ENCODE measurements around the gene ARHGAP10.

The ARHGAP10 gene

DNA sequence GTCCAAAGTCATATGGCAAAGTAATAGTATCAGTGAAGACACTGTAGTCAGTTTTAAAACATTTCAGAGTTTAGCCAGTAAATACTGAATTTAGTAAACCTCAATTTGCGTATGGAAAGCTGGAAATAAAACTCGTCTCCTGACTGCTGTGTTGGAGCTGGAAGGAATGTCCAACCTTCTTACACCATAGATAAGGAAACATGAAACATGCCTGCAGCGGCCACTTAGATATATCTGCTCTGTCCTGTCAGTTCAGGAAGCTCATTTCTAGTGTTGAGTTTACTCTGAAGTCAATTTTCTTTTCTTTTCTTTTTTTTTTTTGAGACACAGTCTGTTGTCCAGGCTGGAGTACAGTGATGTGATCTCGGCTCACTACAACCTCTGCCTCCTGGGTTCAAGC is 21.2 kb downstream of the ARHGAP10 start:
- DNase-seq (ENCODE audit: low read depth): no peak
- no peak overlapping the region for H3K4me3 ChIP-seq (ENCODE audit: low read depth, low read length)
- TF ChIP-seq, protein P1, sequence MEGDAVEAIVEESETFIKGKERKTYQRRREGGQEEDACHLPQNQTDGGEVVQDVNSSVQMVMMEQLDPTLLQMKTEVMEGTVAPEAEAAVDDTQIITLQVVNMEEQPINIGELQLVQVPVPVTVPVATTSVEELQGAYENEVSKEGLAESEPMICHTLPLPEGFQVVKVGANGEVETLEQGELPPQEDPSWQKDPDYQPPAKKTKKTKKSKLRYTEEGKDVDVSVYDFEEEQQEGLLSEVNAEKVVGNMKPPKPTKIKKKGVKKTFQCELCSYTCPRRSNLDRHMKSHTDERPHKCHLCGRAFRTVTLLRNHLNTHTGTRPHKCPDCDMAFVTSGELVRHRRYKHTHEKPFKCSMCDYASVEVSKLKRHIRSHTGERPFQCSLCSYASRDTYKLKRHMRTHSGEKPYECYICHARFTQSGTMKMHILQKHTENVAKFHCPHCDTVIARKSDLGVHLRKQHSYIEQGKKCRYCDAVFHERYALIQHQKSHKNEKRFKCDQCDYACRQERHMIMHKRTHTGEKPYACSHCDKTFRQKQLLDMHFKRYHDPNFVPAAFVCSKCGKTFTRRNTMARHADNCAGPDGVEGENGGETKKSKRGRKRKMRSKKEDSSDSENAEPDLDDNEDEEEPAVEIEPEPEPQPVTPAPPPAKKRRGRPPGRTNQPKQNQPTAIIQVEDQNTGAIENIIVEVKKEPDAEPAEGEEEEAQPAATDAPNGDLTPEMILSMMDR (IDR thresholded peaks at IDR 0.05; ENCODE audit: insufficient read depth, low read depth, low read length, missing control alignments): no peak

- no peak for DNase-seq (ENCODE audit: low read depth)
- TF ChIP-seq, protein P1 (IDR thresholded peaks at IDR 0.05; ENCODE audit: insufficient read depth, low read depth, low read length, missing control alignments): no peak
- H3K4me3 ChIP-seq (ENCODE audit: low read depth, low read length): no peak overlapping the region
These were observed 22.2 kb downstream of the ARHGAP10 start for GRCh38 chr4:147754037-147754445.

DNA sequence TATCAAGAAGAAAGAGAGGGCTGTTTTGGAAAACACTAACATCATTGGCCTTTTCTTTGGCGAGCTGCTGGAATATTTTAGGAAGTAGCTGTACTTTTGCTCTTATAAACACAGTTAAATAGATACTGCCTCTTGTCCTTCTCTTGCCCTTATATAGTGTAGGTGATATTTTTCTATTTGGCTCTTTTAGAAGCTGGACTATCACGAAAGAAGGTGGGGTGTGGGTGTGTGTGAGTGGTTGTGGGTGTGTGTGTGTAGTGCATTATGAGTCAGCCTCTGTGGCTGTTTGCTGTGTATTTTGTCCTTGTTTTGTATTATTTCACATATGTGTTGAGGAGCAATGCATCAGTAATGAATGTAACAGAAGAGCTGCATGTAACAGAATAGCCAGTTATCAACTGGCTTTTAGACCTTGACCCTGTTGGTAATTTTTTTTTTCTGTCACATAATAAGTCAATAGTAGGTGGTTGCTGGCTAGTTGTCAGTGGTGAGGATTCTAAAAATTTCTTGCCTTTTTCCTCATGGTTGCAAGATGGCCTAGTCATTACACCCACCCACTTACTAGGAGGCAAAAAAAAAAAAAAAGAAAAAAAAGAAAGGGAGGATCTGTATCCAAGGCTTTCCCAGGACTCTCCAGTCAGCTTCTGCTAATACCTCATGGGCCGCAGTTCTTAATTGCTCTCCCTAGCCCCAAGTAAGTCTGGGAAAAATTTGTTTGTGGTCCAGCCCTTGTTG is 23.8 kb downstream of the ARHGAP10 start:
- H3K4me3 ChIP-seq (ENCODE audit: low read depth, low read length): no peak overlapping the region
- TF ChIP-seq, protein P1 (IDR thresholded peaks at IDR 0.05; ENCODE audit: insufficient read depth, low read depth, low read length, missing control alignments): no peak
- peak; percentile 60 for DNase-seq (ENCODE audit: low read depth)

GRCh38 chr4:147756417-147756816 is 24.5 kb downstream of the ARHGAP10 start:
- TF ChIP-seq, protein P1 (IDR thresholded peaks at IDR 0.05; ENCODE audit: insufficient read depth, low read depth, low read length, missing control alignments): no peak
- DNase-seq (ENCODE audit: low read depth): no peak
- H3K4me3 ChIP-seq (ENCODE audit: low read depth, low read length): no peak overlapping the region

- no peak for DNase-seq (ENCODE audit: low read depth)
- H3K4me3 ChIP-seq (ENCODE audit: low read depth, low read length): no peak overlapping the region
- TF ChIP-seq, protein P1 (IDR thresholded peaks at IDR 0.05; ENCODE audit: insufficient read depth, low read depth, low read length, missing control alignments): no peak
These were observed 28.3 kb downstream of the ARHGAP10 start for GRCh38 chr4:147760176-147760575.

DNA sequence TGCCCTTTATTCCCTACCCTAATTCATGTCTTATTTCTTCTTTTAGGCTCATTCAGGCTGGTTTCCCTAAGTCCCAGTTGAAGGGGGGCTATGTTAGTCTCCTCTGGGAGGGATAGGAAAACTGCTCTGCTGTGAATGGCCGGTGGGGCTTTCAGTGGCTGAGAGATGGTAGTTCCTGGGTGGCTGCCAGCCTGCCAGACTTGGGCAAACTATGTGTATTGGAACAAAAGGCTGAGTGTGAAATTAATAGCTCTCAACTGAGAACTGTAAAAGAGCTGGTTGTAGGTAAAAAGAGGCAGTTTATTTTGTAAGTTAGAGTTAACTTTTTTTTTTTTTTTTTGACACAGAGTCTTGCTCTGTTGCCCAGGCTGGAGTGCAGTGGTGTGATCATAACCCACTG is 28.8 kb downstream of the ARHGAP10 start:
- TF ChIP-seq, protein P1 (IDR thresholded peaks at IDR 0.05; ENCODE audit: insufficient read depth, low read depth, low read length, missing control alignments): no peak
- no peak for DNase-seq (ENCODE audit: low read depth)
- no peak overlapping the region for H3K4me3 ChIP-seq (ENCODE audit: low read depth, low read length)

All from GM12865 (cell line).